LNCAP (cell line): ENCODE measurements around the gene PAMR1.

Experiments used
- TF ChIP-seq, protein P1 (sequence below): fragments of 450-650 bp; IDR thresholded peaks from 2 replicates; pipeline ENCODE4 v1.5.1; 2017; ENCODE audit warnings: mild to moderate bottlenecking

PAMR1 gene

DNA sequence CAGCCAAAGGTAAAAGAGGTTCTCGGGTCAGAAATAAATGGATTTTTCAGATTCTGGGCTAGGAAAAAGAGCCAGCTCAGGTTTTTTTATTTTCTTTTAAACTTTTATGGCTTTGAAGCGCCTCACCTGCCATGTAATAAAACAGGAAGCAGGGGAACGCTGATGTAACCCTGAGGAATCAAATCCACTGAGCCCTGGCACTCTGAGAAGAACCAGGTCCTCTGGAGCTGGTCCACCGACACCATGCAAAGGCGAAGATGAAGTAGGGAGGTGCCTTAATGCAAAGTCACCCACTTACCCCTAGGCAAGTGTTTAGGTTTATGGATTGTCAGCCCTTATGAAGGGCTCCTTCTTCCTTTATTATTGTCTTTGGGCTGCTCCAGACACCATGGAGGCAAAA lies 1.6 kb downstream of the PAMR1 start:
- TF ChIP-seq, protein P1, sequence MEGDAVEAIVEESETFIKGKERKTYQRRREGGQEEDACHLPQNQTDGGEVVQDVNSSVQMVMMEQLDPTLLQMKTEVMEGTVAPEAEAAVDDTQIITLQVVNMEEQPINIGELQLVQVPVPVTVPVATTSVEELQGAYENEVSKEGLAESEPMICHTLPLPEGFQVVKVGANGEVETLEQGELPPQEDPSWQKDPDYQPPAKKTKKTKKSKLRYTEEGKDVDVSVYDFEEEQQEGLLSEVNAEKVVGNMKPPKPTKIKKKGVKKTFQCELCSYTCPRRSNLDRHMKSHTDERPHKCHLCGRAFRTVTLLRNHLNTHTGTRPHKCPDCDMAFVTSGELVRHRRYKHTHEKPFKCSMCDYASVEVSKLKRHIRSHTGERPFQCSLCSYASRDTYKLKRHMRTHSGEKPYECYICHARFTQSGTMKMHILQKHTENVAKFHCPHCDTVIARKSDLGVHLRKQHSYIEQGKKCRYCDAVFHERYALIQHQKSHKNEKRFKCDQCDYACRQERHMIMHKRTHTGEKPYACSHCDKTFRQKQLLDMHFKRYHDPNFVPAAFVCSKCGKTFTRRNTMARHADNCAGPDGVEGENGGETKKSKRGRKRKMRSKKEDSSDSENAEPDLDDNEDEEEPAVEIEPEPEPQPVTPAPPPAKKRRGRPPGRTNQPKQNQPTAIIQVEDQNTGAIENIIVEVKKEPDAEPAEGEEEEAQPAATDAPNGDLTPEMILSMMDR = no peak

DNA sequence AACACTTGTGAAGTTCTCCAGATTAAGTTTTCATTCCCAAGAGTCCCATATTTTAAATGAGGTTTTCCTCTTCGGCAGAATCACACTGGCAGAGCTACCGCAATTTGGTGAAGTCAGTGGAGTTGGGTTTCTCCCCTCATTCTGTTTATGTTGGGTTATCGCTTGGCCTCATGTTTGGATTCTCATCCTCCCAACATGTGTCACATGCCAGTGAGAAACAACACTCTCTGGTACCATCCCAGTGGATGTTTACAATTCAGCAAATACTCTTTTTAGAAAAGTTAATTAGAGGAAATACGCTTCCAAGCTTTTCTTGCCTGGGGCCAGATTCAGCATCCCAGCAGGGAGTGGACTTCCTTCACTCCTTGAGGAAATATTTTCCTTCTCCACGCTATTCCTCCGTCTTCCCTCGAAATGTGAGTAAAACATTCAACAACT lies 2.1 kb downstream of the PAMR1 start:
- TF ChIP-seq, protein P1 = no peak

DNA sequence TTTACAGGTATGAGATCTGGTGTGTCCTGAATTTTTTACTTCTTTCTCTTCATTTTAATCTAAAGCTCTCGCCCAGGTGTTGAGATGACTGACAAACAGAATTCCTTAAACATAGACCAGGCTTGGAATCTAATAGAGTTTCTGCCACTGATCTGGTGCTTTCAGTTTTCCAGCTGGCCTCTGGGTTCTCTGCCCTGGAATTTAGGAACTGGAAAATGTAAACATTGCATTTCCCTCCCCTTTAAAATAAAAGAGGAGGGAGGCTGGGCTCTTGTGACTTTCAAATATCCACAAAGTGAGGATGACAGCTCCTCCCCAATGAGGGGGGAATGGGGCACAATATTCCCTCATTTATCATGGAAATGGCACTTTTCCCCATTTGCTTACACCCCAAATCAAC lies 5.0 kb downstream of the PAMR1 start:
- TF ChIP-seq, protein P1 = no peak

DNA sequence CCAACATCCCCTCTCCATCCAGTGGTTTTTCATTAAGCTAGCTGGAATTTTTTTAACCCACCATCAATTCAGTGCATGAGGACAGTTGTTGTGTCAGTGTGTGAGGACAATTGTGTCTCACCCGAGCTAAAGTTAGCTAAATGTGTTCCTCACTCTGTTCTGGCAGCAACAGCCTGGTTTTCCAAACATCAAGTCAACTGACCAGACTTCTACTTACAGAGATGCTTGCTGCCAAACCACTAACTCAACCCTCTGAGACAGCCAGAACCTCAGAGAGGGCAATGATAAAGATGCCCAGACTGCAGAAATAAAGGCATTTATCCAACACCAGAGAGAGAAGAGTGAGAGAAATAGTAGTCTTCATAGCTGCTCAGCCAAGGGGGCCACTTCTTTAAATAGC lies 6.7 kb downstream of the PAMR1 start:
- TF ChIP-seq, protein P1 = no peak

DNA sequence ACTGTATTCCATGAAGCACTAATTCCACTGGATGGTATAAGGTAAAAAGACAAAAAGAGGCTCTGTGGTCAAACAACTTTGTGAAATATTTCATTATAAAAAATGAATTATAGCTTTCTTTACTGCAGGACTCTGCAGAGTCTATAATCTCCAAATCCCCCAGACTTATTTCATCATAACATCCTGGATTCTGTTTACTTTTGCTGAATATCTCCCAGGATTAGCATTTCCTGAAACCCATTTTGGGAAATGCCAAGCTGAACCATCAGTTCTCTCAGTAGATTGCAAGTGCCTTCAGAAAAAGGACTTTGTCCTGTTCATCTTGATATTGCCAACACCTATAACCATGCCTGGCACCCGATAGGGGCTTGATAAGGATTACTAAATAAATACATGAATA lies 7.9 kb downstream of the PAMR1 start:
- TF ChIP-seq, protein P1 = no peak

DNA sequence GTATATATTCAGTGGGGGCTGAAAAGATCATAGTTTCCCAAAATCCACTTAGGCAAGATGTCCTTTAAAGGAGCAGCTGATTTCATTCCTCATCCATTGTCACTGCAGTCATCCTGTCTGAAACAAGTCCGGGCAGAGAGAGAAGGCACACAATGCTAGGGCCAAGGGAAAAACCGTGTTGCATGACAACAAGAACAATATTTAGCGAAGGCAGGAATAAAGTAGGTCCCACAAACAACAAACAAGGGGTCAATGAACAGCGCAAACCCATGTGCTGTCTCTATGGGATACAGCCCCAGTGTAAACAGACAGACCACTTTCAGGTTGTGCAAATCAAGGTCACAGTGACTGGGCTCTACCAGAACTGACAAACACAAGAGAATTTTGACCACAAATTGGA lies 9.0 kb downstream of the PAMR1 start:
- TF ChIP-seq, protein P1 = no peak

DNA sequence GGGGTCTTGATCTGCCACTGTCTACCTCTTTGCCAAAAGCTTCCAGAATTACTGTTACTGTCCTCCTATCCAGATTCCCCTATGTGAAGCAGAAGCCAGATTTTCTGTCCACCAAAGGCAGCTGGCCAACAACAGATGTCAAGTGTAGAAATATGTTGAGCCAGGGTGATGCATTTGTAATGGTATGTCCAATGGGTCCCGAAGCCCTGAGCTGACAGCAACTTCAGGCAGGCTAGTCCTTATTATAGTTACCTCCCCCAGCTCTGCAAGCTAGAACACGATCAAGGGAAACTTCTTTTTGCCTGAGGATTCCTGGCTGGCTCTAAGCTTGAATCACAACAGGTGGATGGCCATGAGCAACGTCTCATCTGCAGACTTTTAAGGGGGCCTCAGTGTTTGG lies 10.2 kb downstream of the PAMR1 start:
- TF ChIP-seq, protein P1 = no peak

DNA sequence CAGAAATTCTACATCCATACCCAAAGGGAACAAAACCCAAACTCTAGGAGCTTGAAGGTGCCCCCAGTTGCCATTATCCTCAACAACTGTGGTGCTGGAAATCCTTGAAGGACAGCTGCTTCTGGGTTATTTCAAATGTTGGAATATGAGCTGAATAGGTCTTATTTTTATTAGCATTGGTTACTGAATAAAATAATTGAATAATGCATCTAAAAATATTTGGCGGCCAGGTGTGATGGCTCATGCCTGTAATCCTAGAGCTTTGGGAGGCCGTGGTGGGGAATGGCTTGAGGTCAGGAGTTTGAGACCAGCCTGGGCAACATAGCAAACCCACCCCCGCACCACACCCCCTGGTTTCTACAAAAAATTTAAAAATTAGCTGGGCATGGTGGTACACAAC lies 10.9 kb downstream of the PAMR1 start:
- TF ChIP-seq, protein P1 = no peak
